Thymus (tissue), 11 donors: ENCODE measurements around the gene PPP6R3. TPM values are rescaled to one million over a fixed set of nuclear protein-coding genes. Genes with fewer than 3 reads are reported as not detected.

ENCODE experiments used
- DNase-seq, 9 donors: peaks; one replicate each; pipeline ENCODE4 v3.0.0-alpha.2; 2013; ENCODE audit warnings: low spot score in 9 of 9, low read depth in 6 of 9, missing footprints in 1 of 9
- H3K27ac ChIP-seq, 2 donors: one replicate each; pipeline ENCODE4 v1.5.1; 2013; ENCODE audit warnings: control low read depth in 1 of 2, low read depth in 1 of 2, low read length in 1 of 2, mild to moderate bottlenecking in 1 of 2, moderate library complexity in 1 of 2
- H3K27me3 ChIP-seq, 2 donors: one replicate each; pipeline ENCODE4 v1.5.1; 2013; ENCODE audit warnings: low read length in 1 of 2; ENCODE audit not compliant: control insufficient read depth in 2 of 2, insufficient read depth in 1 of 2
- H3K36me3 ChIP-seq, 2 donors: one replicate each; pipeline ENCODE4 v1.5.1; 2013; ENCODE audit warnings: low read length in 1 of 2, mild to moderate bottlenecking in 1 of 2, moderate library complexity in 1 of 2; ENCODE audit not compliant: control insufficient read depth in 2 of 2, insufficient read depth in 2 of 2
- H3K4me1 ChIP-seq, 2 donors: one replicate each; pipeline ENCODE4 v1.5.1; 2013; ENCODE audit warnings: low read length in 2 of 2; ENCODE audit not compliant: control insufficient read depth in 2 of 2, insufficient read depth in 2 of 2
- H3K4me3 ChIP-seq, 2 donors: one replicate each; pipeline ENCODE4 v1.5.1; 2013; ENCODE audit warnings: low read length in 2 of 2, control low read depth in 1 of 2, mild to moderate bottlenecking in 1 of 2
- H3K9me3 ChIP-seq, 2 donors: one replicate each; pipeline ENCODE4 v1.5.1; 2013; ENCODE audit warnings: low read length in 1 of 2, mild to moderate bottlenecking in 1 of 2; ENCODE audit not compliant: control insufficient read depth in 2 of 2, insufficient read depth in 1 of 2
- WGBS: extraction: QIAGEN DNeasy Blood & Tissue Kit; methylation state at CpG from one replicate; pipeline ENCODE4 v1.1.7; 2013; 5-methylcytosine and 5-hydroxymethylcytosine counted together
- polyA plus RNA-seq: library from polyadenylated mRNA; stranded (reverse); fragments of 200-250 nt; gene quantifications from one replicate; pipeline ENCODE4 v1.2.3, GENCODE V29; 2013
- total RNA-seq: library from RNA; stranded (reverse); fragments of 120-200 nt; gene quantifications from one replicate; pipeline ENCODE4 v1.2.4, GENCODE V29; 2013
- donor health status: healthy.

The PPP6R3 gene
- total and polyA plus RNA-seq, 2 donors: 45.8 to 103 TPM

DNA sequence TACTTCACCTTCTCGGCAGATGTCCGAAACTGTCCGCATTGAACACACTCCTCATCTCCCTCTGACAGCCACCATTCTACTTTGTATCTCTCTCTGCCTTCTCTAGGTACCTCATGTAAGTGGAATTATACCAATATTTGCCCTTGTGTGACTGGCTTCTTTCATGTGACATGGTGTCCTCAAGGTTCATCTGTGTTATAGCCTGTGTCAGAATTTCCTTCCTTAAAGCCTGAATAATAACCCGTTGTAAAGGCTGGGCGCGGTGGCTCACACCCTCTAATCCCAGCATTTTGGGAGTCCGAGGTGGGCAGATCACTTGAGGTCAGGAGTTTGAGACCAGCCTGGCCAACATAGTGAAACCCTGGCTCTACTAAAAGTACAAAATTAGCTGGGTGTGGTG lies 40.4 kb upstream of the PPP6R3 start:
- Histone ChIP-seq H3K4me1 (no peaks in the 10 kb centered on the region), H3K4me3 (no peak overlapping the region), H3K9me3 (no peaks in the 10 kb centered on the region), H3K36me3 (peaks cover 42 to 55% of the 10 kb centered on the region in 2 donors), H3K27ac (no peak overlapping the region), H3K27me3 (no peaks in the 10 kb centered on the region)
- 99% methylated on average over 7 of the region's 7 CpGs for WGBS
- DNase-seq: no peak

DNA sequence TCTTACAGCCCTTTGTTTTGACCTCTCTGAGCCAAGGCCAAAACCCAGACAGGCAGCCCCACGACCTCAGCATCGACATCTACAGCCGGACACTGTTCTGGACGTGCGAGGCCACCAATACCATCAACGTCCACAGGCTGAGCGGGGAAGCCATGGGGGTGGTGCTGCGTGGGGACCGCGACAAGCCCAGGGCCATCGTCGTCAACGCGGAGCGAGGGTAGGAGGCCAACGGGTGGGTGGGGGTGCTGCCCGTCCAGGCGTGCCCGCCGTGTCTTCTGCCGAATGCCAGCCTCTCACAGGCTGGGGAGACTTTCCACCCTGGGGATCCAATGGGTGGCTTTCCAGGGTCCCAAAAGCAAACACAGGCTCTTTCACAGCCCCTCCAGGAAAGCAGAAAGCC lies 37.1 kb upstream of the PPP6R3 start:
- 98% methylated on average over 21 of the region's 21 CpGs for WGBS
- Histone ChIP-seq H3K36me3 (peaks cover 43 to 68% of the 10 kb centered on the region in 2 donors), H3K4me3 (no peak overlapping the region), H3K27ac (no peak overlapping the region), H3K9me3 (peaks cover 0 to 6% of the 10 kb centered on the region in 2 donors), H3K4me1 (no peaks in the 10 kb centered on the region), H3K27me3 (no peaks in the 10 kb centered on the region)
- no peak for DNase-seq

GRCh38 chr11:68424101-68424632 lies 36.4 kb upstream of the PPP6R3 start:
- peaks cover 44 to 62% of the 10 kb centered on the region in 2 donors for H3K36me3 ChIP-seq

DNA sequence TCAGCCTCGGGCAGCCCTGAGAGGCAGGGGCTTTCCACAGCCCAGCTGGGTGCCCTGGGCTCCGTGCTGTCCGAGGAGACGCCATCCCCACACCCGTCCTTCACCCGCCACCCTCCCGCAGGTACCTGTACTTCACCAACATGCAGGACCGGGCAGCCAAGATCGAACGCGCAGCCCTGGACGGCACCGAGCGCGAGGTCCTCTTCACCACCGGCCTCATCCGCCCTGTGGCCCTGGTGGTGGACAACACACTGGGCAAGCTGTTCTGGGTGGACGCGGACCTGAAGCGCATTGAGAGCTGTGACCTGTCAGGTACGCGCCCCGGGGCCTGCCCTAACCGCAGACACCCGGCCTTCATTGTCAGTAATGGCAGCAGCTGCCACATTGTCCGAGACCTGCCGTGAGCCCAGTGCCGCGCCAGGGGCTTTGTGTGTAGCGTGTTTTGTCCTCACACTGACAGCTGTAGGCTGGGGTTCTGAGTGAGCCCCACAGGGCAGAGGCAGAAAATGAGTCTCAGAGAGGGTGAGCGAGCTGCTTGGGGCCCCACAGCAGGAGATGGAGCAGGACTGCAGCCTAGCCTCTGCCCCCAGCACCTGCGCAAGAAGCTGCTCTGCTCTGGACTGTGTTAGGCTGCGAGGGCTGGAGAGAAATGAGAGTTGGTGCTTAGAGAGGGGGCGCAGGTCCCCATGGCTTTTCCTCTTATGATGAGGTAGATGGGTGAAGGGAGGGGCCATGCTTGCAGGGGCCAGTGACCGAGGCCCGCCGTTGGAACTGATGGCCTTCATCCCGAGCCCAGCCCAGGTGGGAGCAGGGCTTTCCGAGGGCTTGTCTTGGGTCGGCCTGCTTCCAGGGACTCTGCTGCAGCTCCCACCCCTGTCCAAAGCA lies 35.3 kb upstream of the PPP6R3 start:
- no peaks in the 10 kb centered on the region for H3K4me1 ChIP-seq
- H3K27ac ChIP-seq: no peak overlapping the region
- peaks cover 48 to 64% of the 10 kb centered on the region in 2 donors for H3K36me3 ChIP-seq
- H3K9me3 ChIP-seq: peaks cover 5 to 15% of the 10 kb centered on the region in 2 donors
- WGBS: 96% methylated on average over 40 of the region's 40 CpGs
- no peak overlapping the region for H3K4me3 ChIP-seq
- DNase-seq: no peak
- H3K27me3 ChIP-seq: no peaks in the 10 kb centered on the region

More at GRCh38 chr11:68424101-68424632, 36.4 kb upstream of the PPP6R3 start:
- Histone ChIP-seq H3K27ac (no peak overlapping the region), H3K4me3 (no peak overlapping the region), H3K27me3 (no peaks in the 10 kb centered on the region), H3K9me3 (peaks cover 0 to 9% of the 10 kb centered on the region in 2 donors), H3K4me1 (no peaks in the 10 kb centered on the region)
- DNase-seq: no peak
- WGBS: 95% methylated on average over 19 of the region's 19 CpGs

DNA sequence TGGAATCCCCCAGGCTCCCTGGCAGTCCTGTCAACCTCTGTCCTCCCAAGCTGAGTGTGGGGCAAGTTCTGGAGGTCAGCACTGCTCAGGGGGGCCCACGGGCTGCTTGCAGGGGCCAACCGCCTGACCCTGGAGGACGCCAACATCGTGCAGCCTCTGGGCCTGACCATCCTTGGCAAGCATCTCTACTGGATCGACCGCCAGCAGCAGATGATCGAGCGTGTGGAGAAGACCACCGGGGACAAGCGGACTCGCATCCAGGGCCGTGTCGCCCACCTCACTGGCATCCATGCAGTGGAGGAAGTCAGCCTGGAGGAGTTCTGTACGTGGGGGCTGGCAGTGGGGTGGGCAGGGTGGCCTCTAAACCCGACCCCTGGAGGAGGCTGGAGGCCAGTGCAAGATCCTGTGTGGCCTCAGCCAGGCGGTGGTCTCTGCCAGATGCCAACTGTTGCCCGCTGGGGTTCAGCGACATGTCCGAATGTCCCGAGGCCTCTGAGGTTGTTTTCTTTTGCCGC lies 34.6 kb upstream of the PPP6R3 start:
- Histone ChIP-seq H3K36me3 (peaks cover 54 to 60% of the 10 kb centered on the region in 2 donors), H3K9me3 (peaks cover 5 to 15% of the 10 kb centered on the region in 2 donors), H3K27me3 (no peaks in the 10 kb centered on the region), H3K4me1 (no peaks in the 10 kb centered on the region), H3K27ac (no peak overlapping the region), H3K4me3 (no peak overlapping the region)
- no peak for DNase-seq
- 98% methylated on average over 21 of the region's 21 CpGs for WGBS

DNA sequence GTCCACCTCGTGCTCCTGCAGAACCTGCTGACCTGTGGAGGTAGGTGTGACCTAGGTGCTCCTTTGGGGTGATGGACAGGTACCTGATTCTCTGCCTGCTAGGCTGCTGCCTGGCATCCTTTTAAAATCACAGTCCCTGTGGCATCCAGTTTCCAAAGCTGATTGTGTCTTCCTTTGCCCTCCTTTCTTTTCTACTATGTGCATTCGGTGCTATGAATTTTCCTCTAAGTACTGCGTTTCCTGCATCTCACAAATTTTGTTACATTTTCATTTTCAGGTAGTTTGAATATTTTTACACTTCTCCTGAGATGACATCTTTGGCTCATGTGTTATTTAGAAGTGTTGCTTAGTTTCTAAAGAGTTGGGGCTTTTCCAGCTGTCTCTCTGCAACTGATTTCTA lies 30.9 kb upstream of the PPP6R3 start:
- 98% methylated on average over 3 of the region's 3 CpGs for WGBS
- Histone ChIP-seq H3K36me3 (peaks cover 47 to 61% of the 10 kb centered on the region in 2 donors), H3K9me3 (peaks cover 5 to 15% of the 10 kb centered on the region in 2 donors)

GRCh38 chr11:68430384-68430783 lies 30.2 kb upstream of the PPP6R3 start:
- no peak for DNase-seq
- Histone ChIP-seq H3K4me1 (peaks cover 0 to 4% of the 10 kb centered on the region in 2 donors), H3K27me3 (no peaks in the 10 kb centered on the region), H3K4me3 (no peak overlapping the region), H3K9me3 (peaks cover 5 to 15% of the 10 kb centered on the region in 2 donors), H3K27ac (no peak overlapping the region), H3K36me3 (peaks cover 47 to 61% of the 10 kb centered on the region in 2 donors)
- WGBS: 95% methylated on average over 5 of the region's 5 CpGs

More for the DNA sequence above, 30.9 kb upstream of the PPP6R3 start:
- no peak overlapping the region for H3K27ac ChIP-seq
- no peaks in the 10 kb centered on the region for H3K27me3 ChIP-seq
- H3K4me1 ChIP-seq: peaks cover 0 to 4% of the 10 kb centered on the region in 2 donors
- DNase-seq: no peak
- no peak overlapping the region for H3K4me3 ChIP-seq

- Histone ChIP-seq H3K9me3 (peaks cover 5 to 15% of the 10 kb centered on the region in 2 donors), H3K4me1 (peaks cover 0 to 4% of the 10 kb centered on the region in 2 donors), H3K27ac (no peak overlapping the region), H3K4me3 (no peak overlapping the region), H3K36me3 (peaks cover 48 to 57% of the 10 kb centered on the region in 2 donors), H3K27me3 (no peaks in the 10 kb centered on the region)
- 95% methylated on average over 3 of the region's 3 CpGs for WGBS
- no peak for DNase-seq
Measured at GRCh38 chr11:68430801-68431200, 29.8 kb upstream of the PPP6R3 start.
